Activated T-helper 1 cell treated with Interleukin-2 at 50 U/mL for 16 hours (primary cell): Measurements from ENCODE around the gene TNFAIP2.
"Not testable (repeated sequence)": the region's sequence is repeated elsewhere in the genome, so short reads cannot be mapped to it uniquely, and the experiment has no call there.

Experiments
- DNase-seq: peaks from one replicate; pipeline ENCODE4 v3.0.0-alpha.2; 2020; ENCODE audit warnings: low read depth

Gene TNFAIP2

GRCh38 chr14:103107455-103107854 is 15.8 kb upstream of the TNFAIP2 start:
- DNase-seq = no peak

GRCh38 chr14:103107941-103108748 is 15.1 kb upstream of the TNFAIP2 start:
- DNase-seq = no peak

- no peak for DNase-seq
Observed at GRCh38 chr14:103108749-103109207, 14.5 kb upstream of the TNFAIP2 start.

- DNase-seq = no peak
Observed at GRCh38 chr14:103109535-103110441, 13.5 kb upstream of the TNFAIP2 start.

GRCh38 chr14:103110681-103111231 is 12.5 kb upstream of the TNFAIP2 start:
- no peak for DNase-seq

- no peak for DNase-seq
Observed at GRCh38 chr14:103111232-103111868, 11.9 kb upstream of the TNFAIP2 start.

- no peak for DNase-seq
Observed at GRCh38 chr14:103112400-103113243, 10.6 kb upstream of the TNFAIP2 start.

GRCh38 chr14:103113303-103113702 is 10.0 kb upstream of the TNFAIP2 start:
- no peak for DNase-seq

GRCh38 chr14:103113774-103114173 is 9.5 kb upstream of the TNFAIP2 start:
- DNase-seq = no peak

- not testable (repeated sequence) for DNase-seq
Observed at GRCh38 chr14:103115086-103115679, 8.1 kb upstream of the TNFAIP2 start.

- no peak for DNase-seq
Observed at GRCh38 chr14:103115845-103116572, 7.3 kb upstream of the TNFAIP2 start.

- no peak for DNase-seq
Observed at GRCh38 chr14:103116636-103117035, 6.6 kb upstream of the TNFAIP2 start.

GRCh38 chr14:103117499-103117898 is 5.8 kb upstream of the TNFAIP2 start:
- DNase-seq = not testable (repeated sequence)

- DNase-seq = no peak
Observed at GRCh38 chr14:103118018-103118662, 5.1 kb upstream of the TNFAIP2 start.

- DNase-seq = no peak
Observed at GRCh38 chr14:103118663-103119404, 4.4 kb upstream of the TNFAIP2 start.

GRCh38 chr14:103119527-103119926 is 3.7 kb upstream of the TNFAIP2 start:
- DNase-seq = not testable (repeated sequence)

GRCh38 chr14:103121121-103121845 is 2.0 kb upstream of the TNFAIP2 start:
- DNase-seq = no peak
